SK-MEL-5 (cell line): Measurements from ENCODE around the gene FAM13C. TPM values are rescaled to one million over a fixed set of nuclear protein-coding genes. Genes with fewer than 3 reads are reported as not detected.

Experiments
- DNase-seq: peaks from one replicate; pipeline ENCODE4 v3.0.0-alpha.2; 2016; ENCODE audit warnings: low read depth, low spot score
- in situ Hi-C: cut with HindIII; loops from 2 replicates; pipeline ENCODE4 v1.10.0; 2016; ENCODE audit warnings: low sequenced_read_pairs, high pct_unique_total_duplicates, low pct_unique_long_range_greater_than_20kb
- total RNA-seq: library from RNA; depleted of rRNA; stranded (reverse); fragments of >200 nt; shearing (Covaris generic); gene quantifications from 2 replicates; pipeline ENCODE4 v1.2.3, GENCODE V29; 2014

The FAM13C gene
- total RNA-seq, 1 experiment from 2014 or later: 0.21 TPM

- no peak for DNase-seq
- in situ Hi-C loops: no loop called here
Observed at GRCh38 chr10:59331661-59332060, 30.7 kb downstream of the FAM13C start.

GRCh38 chr10:59325116-59325515 is 37.2 kb downstream of the FAM13C start:
- in situ Hi-C loops: no loop called here
- no peak for DNase-seq

- no peak for DNase-seq
- in situ Hi-C loops: no loop called here
Observed at GRCh38 chr10:59324597-59324996, 37.8 kb downstream of the FAM13C start.

GRCh38 chr10:59323831-59324401 is 38.4 kb downstream of the FAM13C start:
- in situ Hi-C loops: no loop called here
- DNase-seq: no peak

- in situ Hi-C loops: no loop called here
- DNase-seq: no peak
Observed at GRCh38 chr10:59323036-59323459, 39.3 kb downstream of the FAM13C start.

- in situ Hi-C loops: no loop called here
- no peak for DNase-seq
Observed at GRCh38 chr10:59322131-59322530, 40.2 kb downstream of the FAM13C start.

- DNase-seq: no peak
- in situ Hi-C loops: no loop called here
Observed at GRCh38 chr10:59320355-59320754, 42.0 kb downstream of the FAM13C start.

- in situ Hi-C loops: no loop called here
Observed at GRCh38 chr10:59319854-59320253, 42.5 kb downstream of the FAM13C start.

GRCh38 chr10:59317066-59317465 is 45.3 kb downstream of the FAM13C start:
- in situ Hi-C loops: no loop called here
- no peak for DNase-seq

More at GRCh38 chr10:59319854-59320253, 42.5 kb downstream of the FAM13C start:
- peak; percentile 5 for DNase-seq

- in situ Hi-C loops: no loop called here
- no peak for DNase-seq
Observed at GRCh38 chr10:59315465-59315864, 46.9 kb downstream of the FAM13C start.

GRCh38 chr10:59314268-59314667 is 48.1 kb downstream of the FAM13C start:
- DNase-seq: no peak
- in situ Hi-C loops: no loop called here

- no peak for DNase-seq
Observed at GRCh38 chr10:59312247-59312646, 50.1 kb downstream of the FAM13C start.

GRCh38 chr10:59311025-59311424 is 51.3 kb downstream of the FAM13C start:
- DNase-seq: no peak
- in situ Hi-C loops: no loop called here

More at GRCh38 chr10:59312247-59312646, 50.1 kb downstream of the FAM13C start:
- in situ Hi-C loops: no loop called here

GRCh38 chr10:59310324-59310914 is 51.9 kb downstream of the FAM13C start:
- DNase-seq: no peak
- in situ Hi-C loops: no loop called here

- in situ Hi-C loops: no loop called here
- no peak for DNase-seq
Observed at GRCh38 chr10:59304521-59305097, 57.7 kb downstream of the FAM13C start.

- in situ Hi-C loops: no loop called here
Observed at GRCh38 chr10:59303018-59303417, 59.3 kb downstream of the FAM13C start.

GRCh38 chr10:59302381-59302780 is 60.0 kb downstream of the FAM13C start:
- in situ Hi-C loops: no loop called here
- no peak for DNase-seq

More at GRCh38 chr10:59303018-59303417, 59.3 kb downstream of the FAM13C start:
- no peak for DNase-seq

- in situ Hi-C loops: no loop called here
- DNase-seq: no peak
Observed at GRCh38 chr10:59301067-59301754, 61.1 kb downstream of the FAM13C start.

- no peak for DNase-seq
- in situ Hi-C loops: no loop called here
Observed at GRCh38 chr10:59300386-59300785, 62.0 kb downstream of the FAM13C start.
